Keratinocyte (primary cell): ENCODE measurements around the gene NR0B1.

Experiments used
- EZH2 ChIP-seq: IDR thresholded peaks from one replicate; pipeline ENCODE4 v1.6.1; 2012; ENCODE audit warnings: inconsistent platforms, mild to moderate bottlenecking, low read length, moderate library complexity
- TF ChIP-seq, protein P1 (sequence below), 3 experiments: IDR thresholded peaks in 1 of 3; conservative IDR thresholded peaks in 1 of 3; optimal IDR thresholded peaks in 1 of 3; 2 replicates in 2 of 3; 3 replicates in 1 of 3; pipeline versions ENCODE3 to v1.5.1; 2011; ENCODE audit warnings: low read length in 3 of 3, mild to moderate bottlenecking in 3 of 3, moderate library complexity in 2 of 3, control low read depth in 1 of 3, inconsistent platforms in 1 of 3; ENCODE audit not compliant: insufficient read depth in 2 of 3; ENCODE audit errors: extremely low read depth in 1 of 3

DNA sequence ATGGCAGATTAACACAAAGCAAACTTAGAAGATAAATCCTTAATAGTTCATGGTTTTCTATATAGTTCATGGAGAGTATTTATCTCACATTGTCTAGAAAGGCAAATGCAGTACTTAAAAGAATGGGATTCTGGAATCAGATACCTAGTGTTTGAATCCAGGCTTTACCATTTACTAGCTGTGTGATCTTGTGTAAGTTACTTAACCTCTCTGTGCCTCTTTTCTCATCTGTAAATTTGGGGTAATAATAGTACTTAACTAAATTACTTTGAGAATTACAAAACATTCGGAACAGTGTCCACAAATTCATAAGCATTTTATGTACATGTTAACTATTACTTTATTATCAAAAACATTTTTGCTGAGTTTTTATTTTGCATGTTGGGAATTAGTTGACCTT lies 46.4 kb downstream of the NR0B1 start:
- TF ChIP-seq, protein P1, sequence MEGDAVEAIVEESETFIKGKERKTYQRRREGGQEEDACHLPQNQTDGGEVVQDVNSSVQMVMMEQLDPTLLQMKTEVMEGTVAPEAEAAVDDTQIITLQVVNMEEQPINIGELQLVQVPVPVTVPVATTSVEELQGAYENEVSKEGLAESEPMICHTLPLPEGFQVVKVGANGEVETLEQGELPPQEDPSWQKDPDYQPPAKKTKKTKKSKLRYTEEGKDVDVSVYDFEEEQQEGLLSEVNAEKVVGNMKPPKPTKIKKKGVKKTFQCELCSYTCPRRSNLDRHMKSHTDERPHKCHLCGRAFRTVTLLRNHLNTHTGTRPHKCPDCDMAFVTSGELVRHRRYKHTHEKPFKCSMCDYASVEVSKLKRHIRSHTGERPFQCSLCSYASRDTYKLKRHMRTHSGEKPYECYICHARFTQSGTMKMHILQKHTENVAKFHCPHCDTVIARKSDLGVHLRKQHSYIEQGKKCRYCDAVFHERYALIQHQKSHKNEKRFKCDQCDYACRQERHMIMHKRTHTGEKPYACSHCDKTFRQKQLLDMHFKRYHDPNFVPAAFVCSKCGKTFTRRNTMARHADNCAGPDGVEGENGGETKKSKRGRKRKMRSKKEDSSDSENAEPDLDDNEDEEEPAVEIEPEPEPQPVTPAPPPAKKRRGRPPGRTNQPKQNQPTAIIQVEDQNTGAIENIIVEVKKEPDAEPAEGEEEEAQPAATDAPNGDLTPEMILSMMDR (optimal IDR thresholded peaks at IDR 0.05 in 1 of 3, IDR thresholded peaks at IDR 0.05 in 1 of 3, conservative IDR thresholded peaks at IDR 0.05 in 1 of 3; ENCODE audit: extremely low read depth in 1 of 3, insufficient read depth in 2 of 3, low read length in 3 of 3) = no peak
- no peak for TF ChIP-seq EZH2
